Activated CD4-positive, alpha-beta T cell treated with anti-CD3 and anti-CD28 coated beads, Interleukin-2, amount 10 ng/mL, durations not matched to agents 24 days and 14 days (primary cell): ENCODE results near the gene GLCCI1. TPM values are rescaled to one million over a fixed set of nuclear protein-coding genes. Genes with fewer than 3 reads are reported as not detected.

Source experiments
- DNase-seq: peaks from one replicate; pipeline ENCODE4 v3.0.0; 2022
- H3K27ac Mint-ChIP-seq: one replicate; pipeline ENCODE4 v1.8.0; 2022; ENCODE audit warnings: mild to moderate bottlenecking, mixed read lengths
- H3K27me3 Mint-ChIP-seq: one replicate; pipeline ENCODE4 v1.8.0; 2022; ENCODE audit warnings: mixed read lengths
- H3K36me3 Mint-ChIP-seq: one replicate; pipeline ENCODE4 v1.8.0; 2022; ENCODE audit warnings: low read depth, mild to moderate bottlenecking, mixed read lengths
- H3K4me1 Mint-ChIP-seq: one replicate; pipeline ENCODE4 v1.8.0; 2021; ENCODE audit warnings: mixed read lengths
- H3K4me3 Mint-ChIP-seq: one replicate; pipeline ENCODE4 v1.8.0; 2022; ENCODE audit warnings: mild to moderate bottlenecking, moderate library complexity, mixed read lengths
- H3K9me3 Mint-ChIP-seq: one replicate; pipeline ENCODE4 v1.8.0; 2021; ENCODE audit warnings: mixed read lengths
- intact Hi-C: fragments of 100-400 bp; cut with micrococcal nuclease; formaldehyde crosslinking; loops from one replicate; pipeline ENCODE4 v1.15.1; 2023
- total RNA-seq: library from RNA; stranded (reverse); gene quantifications from 2 replicates; pipeline ENCODE4 v1.2.3, GENCODE V29; 2022

Gene GLCCI1
- total RNA-seq, 1 donor from 2014 or later = 10.9 TPM

DNA sequence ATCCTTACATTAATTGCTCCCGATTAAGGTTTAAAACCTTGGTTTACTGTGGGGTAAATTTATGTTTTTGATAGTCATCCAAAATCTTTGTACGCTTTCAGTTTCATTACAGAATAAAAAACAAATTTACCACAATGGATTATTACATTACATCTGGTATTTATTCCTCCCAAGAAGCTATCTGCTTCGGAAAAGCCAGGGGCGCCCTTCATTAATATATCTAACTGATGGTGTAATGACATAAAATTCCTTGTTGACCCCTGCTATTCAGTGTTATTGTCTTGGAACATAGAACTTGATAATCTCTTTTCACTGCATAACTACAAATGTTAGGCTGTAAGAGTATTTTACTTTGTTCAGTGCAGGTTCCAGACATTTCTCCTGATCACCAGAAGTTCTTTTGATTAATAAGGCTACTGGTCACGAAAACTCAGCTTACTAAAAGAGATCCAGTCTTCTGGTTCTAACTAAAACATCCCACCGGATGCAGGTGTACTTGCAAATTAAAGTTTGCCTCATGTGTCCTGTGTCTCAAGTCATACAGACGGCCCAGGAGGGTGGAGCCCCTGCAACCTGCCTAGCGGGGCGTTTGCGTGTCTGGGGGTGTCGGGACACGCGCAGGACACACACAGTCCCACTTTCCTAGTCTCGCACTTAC lies 581 bp upstream of the GLCCI1 start:
- DNase-seq = peak; percentile 65
- Mint-ChIP-seq H3K4me1 (peaks cover 12% of the 10 kb centered on the region), H3K4me3 (peak overlapping the region; percentile 86), H3K36me3 (no peaks in the 10 kb centered on the region), H3K27me3 (no peaks in the 10 kb centered on the region), H3K27ac (peak overlapping the region; percentile 89), H3K9me3 (no peaks in the 10 kb centered on the region)
- intact Hi-C loops = loop anchor here (1.0 to 5.0 kb wide), 9 partner anchors 23 to 786 kb away; partner anchors contain the start of genes C1GALT1, MIOS and UMAD1

GRCh38 chr7:7969306-7970236 lies 975 bp downstream of the GLCCI1 start:
- Mint-ChIP-seq H3K4me3 (peak overlapping the region; percentile 86), H3K27me3 (no peaks in the 10 kb centered on the region), H3K27ac (peak overlapping the region; percentile 82), H3K9me3 (no peaks in the 10 kb centered on the region), H3K4me1 (peaks cover 18% of the 10 kb centered on the region), H3K36me3 (peaks cover 2% of the 10 kb centered on the region)
- DNase-seq = peak; percentile 84
- intact Hi-C loops = loop anchor here (1.0 to 5.0 kb wide), 8 partner anchors 25 to 787 kb away; partner anchors contain the start of genes C1GALT1 and MIOS

DNA sequence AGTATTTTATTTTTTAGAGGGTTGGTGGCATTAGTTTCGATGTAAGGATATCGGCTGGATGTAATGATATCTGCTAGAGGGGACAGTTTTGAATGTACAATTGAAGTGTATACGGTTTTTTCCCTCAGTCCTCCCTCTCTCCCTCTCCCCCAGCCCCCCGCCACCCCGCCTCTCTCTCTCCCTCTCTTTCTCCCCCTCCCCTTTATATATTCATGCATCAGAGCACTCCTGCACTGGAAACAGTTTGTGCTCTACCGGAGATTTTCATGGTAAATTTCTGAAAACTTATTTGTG lies 1.6 kb downstream of the GLCCI1 start:
- no peak overlapping the region for H3K4me3 Mint-ChIP-seq
- H3K27me3 Mint-ChIP-seq = no peaks in the 10 kb centered on the region
- H3K36me3 Mint-ChIP-seq = peaks cover 2% of the 10 kb centered on the region
- H3K4me1 Mint-ChIP-seq = peaks cover 16% of the 10 kb centered on the region
- no peak overlapping the region for H3K27ac Mint-ChIP-seq
- DNase-seq = no peak
- intact Hi-C loops = loop anchor here (1.0 to 5.0 kb wide), 3 partner anchors 67 to 247 kb away; no protein-coding TSS in a partner anchor
- H3K9me3 Mint-ChIP-seq = no peaks in the 10 kb centered on the region

GRCh38 chr7:7970531-7971307 lies 2.1 kb downstream of the GLCCI1 start:
- intact Hi-C loops = loop anchor here (1.0 to 5.0 kb wide), 4 partner anchors 67 to 247 kb away; no protein-coding TSS in a partner anchor
- Mint-ChIP-seq H3K9me3 (no peaks in the 10 kb centered on the region), H3K36me3 (peaks cover 2% of the 10 kb centered on the region), H3K27me3 (no peaks in the 10 kb centered on the region), H3K27ac (no peak overlapping the region), H3K4me3 (no peak overlapping the region), H3K4me1 (peaks cover 17% of the 10 kb centered on the region)
- peak; percentile 69 for DNase-seq

DNA sequence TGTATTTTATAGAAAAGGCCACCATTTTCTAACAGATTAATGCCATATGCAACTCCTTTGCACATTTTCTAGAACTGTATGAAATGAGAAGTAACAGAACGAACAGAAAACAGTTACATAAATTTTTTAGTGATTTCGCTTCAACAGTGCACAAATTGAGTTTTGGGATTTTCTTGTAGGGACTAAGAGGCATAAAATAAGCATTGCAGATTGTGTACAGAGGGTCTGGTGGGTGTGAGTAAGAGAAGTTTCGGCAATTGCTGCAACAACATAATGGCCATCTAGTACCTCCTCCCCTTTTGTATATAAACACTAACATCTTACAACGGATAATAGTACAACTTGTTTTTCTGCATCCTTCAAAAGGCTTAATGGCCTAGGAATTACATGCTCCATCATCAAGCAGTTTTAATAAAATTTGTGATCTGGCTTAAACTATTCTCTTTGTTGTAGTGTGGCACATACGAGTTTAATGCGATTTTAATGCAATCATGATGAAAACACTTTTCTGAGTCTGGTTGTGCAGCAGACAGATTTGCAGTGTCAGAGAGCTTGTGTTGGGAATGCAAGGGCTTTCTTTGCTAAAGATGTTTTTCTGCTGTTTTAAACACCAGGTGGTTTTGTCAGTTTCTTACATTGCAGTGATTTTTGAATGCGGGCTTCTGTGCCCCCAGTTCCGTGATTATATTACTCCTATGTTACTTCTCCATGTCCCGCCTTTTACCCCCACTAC lies 2.9 kb downstream of the GLCCI1 start:
- Mint-ChIP-seq H3K4me1 (peaks cover 19% of the 10 kb centered on the region), H3K27me3 (no peaks in the 10 kb centered on the region), H3K9me3 (no peaks in the 10 kb centered on the region), H3K36me3 (peaks cover 2% of the 10 kb centered on the region), H3K27ac (no peak overlapping the region), H3K4me3 (no peak overlapping the region)
- intact Hi-C loops = loop anchor here (1.0 to 5.0 kb wide), 2 partner anchors 66 to 219 kb away; no protein-coding TSS in a partner anchor
- peak; percentile 57 for DNase-seq

- Mint-ChIP-seq H3K4me1 (peaks cover 20% of the 10 kb centered on the region), H3K36me3 (peaks cover 2% of the 10 kb centered on the region), H3K27me3 (no peaks in the 10 kb centered on the region), H3K27ac (no peak overlapping the region), H3K4me3 (no peak overlapping the region), H3K9me3 (no peaks in the 10 kb centered on the region)
- DNase-seq = peak; percentile 65
- intact Hi-C loops = loop anchor here (5.0 kb wide), 1 partner anchor 65 kb away; no protein-coding TSS in a partner anchor
Measured at GRCh38 chr7:7972128-7972527, 3.5 kb downstream of the GLCCI1 start.

- DNase-seq = no peak
- peak overlapping the region; percentile 56 for H3K4me3 Mint-ChIP-seq
Measured at GRCh38 chr7:7972922-7973594, 4.5 kb downstream of the GLCCI1 start.

GRCh38 chr7:7976677-7977076 lies 8.1 kb downstream of the GLCCI1 start:
- intact Hi-C loops = no loop called here
- Mint-ChIP-seq H3K4me3 (no peak overlapping the region), H3K4me1 (peaks cover 19% of the 10 kb centered on the region), H3K36me3 (peaks cover 6% of the 10 kb centered on the region), H3K27me3 (no peaks in the 10 kb centered on the region), H3K27ac (no peak overlapping the region), H3K9me3 (no peaks in the 10 kb centered on the region)
- peak; percentile 38 for DNase-seq

More at GRCh38 chr7:7972922-7973594, 4.5 kb downstream of the GLCCI1 start:
- Mint-ChIP-seq H3K27ac (no peak overlapping the region), H3K9me3 (no peaks in the 10 kb centered on the region), H3K4me1 (peaks cover 17% of the 10 kb centered on the region), H3K27me3 (no peaks in the 10 kb centered on the region), H3K36me3 (peaks cover 3% of the 10 kb centered on the region)
- intact Hi-C loops = loop anchor here (5.0 kb wide), 1 partner anchor 64 kb away; no protein-coding TSS in a partner anchor

DNA sequence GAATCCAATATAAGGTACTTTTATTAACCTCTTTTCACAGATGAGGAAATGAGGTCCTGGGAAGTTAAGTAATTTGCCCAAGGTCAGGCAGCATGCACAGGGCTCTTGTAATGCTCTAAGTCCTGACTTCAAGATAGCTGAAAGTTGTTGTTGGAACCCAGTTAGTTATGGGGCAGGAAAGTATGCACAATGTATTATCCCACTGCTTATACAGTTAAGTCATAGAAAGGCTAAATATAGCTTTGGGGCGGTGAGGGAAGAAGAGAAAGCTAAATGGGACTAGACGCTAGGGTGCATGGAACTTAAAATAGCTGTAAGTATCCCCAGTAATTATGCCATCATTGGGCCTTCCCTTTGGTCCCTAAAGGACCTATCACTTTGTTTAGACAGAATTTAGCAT lies 9.2 kb downstream of the GLCCI1 start:
- intact Hi-C loops = no loop called here

GRCh38 chr7:7978860-7979259 lies 10.3 kb downstream of the GLCCI1 start:
- no peak for DNase-seq
- Mint-ChIP-seq H3K27me3 (no peaks in the 10 kb centered on the region), H3K36me3 (peaks cover 7% of the 10 kb centered on the region), H3K4me3 (no peak overlapping the region), H3K9me3 (no peaks in the 10 kb centered on the region), H3K4me1 (peaks cover 13% of the 10 kb centered on the region), H3K27ac (no peak overlapping the region)
- intact Hi-C loops = no loop called here

More for the DNA sequence above, 9.2 kb downstream of the GLCCI1 start:
- peaks cover 7% of the 10 kb centered on the region for H3K36me3 Mint-ChIP-seq
- H3K27ac Mint-ChIP-seq = no peak overlapping the region
- H3K27me3 Mint-ChIP-seq = no peaks in the 10 kb centered on the region
- H3K4me1 Mint-ChIP-seq = peaks cover 18% of the 10 kb centered on the region
- H3K9me3 Mint-ChIP-seq = no peaks in the 10 kb centered on the region
- DNase-seq = no peak
- no peak overlapping the region for H3K4me3 Mint-ChIP-seq

DNA sequence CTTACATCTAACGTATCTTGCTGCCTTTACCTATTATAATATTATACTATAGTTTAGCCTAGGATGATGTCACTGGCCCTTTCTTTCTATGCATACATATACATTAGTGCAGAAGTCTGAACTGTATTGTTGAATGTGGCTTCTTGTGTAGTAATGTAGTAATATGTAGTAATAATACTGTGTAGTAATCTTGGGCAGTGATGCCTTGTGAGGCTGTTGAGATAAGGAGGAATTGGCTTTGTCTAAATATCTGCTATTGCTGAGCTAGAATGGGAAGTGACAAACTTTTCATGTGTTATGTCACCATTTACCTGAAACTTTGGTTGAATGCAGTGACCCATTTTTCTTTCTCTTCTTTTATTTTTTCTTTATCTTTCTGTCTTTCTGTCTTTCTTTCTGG lies 11.0 kb downstream of the GLCCI1 start:
- H3K9me3 Mint-ChIP-seq = no peaks in the 10 kb centered on the region

GRCh38 chr7:7980134-7980533 lies 11.5 kb downstream of the GLCCI1 start:
- Mint-ChIP-seq H3K9me3 (no peaks in the 10 kb centered on the region), H3K27me3 (no peaks in the 10 kb centered on the region), H3K27ac (no peak overlapping the region), H3K4me1 (peaks cover 11% of the 10 kb centered on the region), H3K4me3 (no peak overlapping the region), H3K36me3 (peaks cover 7% of the 10 kb centered on the region)
- no peak for DNase-seq
- intact Hi-C loops = no loop called here

More for the DNA sequence above, 11.0 kb downstream of the GLCCI1 start:
- no peak for DNase-seq
- peaks cover 5% of the 10 kb centered on the region for H3K36me3 Mint-ChIP-seq
- H3K4me1 Mint-ChIP-seq = peaks cover 11% of the 10 kb centered on the region
- no peak overlapping the region for H3K4me3 Mint-ChIP-seq
- no peak overlapping the region for H3K27ac Mint-ChIP-seq
- H3K27me3 Mint-ChIP-seq = no peaks in the 10 kb centered on the region
- intact Hi-C loops = no loop called here
